Astrocyte (in vitro differentiated cells and primary cell): ENCODE data around the gene RLIM.

Experiments used
- EZH2 ChIP-seq: IDR thresholded peaks from 2 replicates; pipeline ENCODE4 v1.6.1; 2012; ENCODE audit warnings: mild to moderate bottlenecking, low read length, inconsistent platforms; ENCODE audit not compliant: insufficient read depth
- TF ChIP-seq, protein P1 (sequence below): IDR thresholded peaks from 2 replicates; pipeline ENCODE4 v1.5.1; 2011; ENCODE audit warnings: low read depth, mild to moderate bottlenecking, inconsistent platforms, low read length, moderate library complexity; ENCODE audit not compliant: insufficient read depth

DNA sequence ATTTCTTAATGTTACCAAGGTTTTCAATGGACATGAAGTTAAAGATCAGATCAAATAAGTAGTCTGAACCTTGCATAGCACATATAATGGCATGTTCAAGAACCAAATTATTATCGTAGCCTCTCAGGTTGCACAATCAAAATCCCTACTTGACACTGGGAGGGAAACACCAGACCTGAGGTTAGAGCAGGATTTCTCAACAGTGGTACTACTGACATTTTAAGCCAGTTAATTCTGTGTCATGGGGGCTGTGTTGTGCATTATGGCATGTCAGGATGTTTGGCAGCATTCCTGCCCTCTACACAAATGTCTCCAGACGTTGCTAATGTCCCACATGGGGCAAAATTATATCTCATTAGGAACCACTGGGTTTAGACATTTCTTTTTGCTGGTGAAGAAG, 20.8 kb downstream of the RLIM start:
- TF ChIP-seq, protein P1, sequence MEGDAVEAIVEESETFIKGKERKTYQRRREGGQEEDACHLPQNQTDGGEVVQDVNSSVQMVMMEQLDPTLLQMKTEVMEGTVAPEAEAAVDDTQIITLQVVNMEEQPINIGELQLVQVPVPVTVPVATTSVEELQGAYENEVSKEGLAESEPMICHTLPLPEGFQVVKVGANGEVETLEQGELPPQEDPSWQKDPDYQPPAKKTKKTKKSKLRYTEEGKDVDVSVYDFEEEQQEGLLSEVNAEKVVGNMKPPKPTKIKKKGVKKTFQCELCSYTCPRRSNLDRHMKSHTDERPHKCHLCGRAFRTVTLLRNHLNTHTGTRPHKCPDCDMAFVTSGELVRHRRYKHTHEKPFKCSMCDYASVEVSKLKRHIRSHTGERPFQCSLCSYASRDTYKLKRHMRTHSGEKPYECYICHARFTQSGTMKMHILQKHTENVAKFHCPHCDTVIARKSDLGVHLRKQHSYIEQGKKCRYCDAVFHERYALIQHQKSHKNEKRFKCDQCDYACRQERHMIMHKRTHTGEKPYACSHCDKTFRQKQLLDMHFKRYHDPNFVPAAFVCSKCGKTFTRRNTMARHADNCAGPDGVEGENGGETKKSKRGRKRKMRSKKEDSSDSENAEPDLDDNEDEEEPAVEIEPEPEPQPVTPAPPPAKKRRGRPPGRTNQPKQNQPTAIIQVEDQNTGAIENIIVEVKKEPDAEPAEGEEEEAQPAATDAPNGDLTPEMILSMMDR: no peak
- TF ChIP-seq EZH2: no peak
